ENCODE measurements around the gene PTPRB.

DNA sequence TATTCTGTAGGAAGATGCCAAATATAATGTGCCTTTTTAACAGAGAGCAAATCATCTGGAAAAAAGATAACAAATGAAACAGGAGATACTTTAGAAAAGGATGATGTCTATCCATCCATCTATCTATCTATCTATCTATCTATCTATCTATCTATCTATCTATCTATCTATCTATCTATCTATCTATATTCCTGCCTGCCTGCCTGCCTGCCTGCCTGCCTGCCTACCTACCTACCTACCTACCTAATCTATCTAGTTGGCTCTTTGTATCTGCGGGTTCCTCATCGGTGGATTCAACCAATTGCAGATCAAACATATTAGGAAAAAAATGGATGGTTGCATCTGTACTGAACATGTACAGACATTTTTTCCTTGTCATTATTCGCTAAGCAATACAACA is 11.0 kb downstream of the PTPRB start:
- TF ChIP-seq, protein P1, sequence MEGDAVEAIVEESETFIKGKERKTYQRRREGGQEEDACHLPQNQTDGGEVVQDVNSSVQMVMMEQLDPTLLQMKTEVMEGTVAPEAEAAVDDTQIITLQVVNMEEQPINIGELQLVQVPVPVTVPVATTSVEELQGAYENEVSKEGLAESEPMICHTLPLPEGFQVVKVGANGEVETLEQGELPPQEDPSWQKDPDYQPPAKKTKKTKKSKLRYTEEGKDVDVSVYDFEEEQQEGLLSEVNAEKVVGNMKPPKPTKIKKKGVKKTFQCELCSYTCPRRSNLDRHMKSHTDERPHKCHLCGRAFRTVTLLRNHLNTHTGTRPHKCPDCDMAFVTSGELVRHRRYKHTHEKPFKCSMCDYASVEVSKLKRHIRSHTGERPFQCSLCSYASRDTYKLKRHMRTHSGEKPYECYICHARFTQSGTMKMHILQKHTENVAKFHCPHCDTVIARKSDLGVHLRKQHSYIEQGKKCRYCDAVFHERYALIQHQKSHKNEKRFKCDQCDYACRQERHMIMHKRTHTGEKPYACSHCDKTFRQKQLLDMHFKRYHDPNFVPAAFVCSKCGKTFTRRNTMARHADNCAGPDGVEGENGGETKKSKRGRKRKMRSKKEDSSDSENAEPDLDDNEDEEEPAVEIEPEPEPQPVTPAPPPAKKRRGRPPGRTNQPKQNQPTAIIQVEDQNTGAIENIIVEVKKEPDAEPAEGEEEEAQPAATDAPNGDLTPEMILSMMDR (IDR thresholded peaks at IDR 0.05; ENCODE audit: control extremely low read depth in 1 of 3, insufficient read depth in 1 of 3, low read depth in 1 of 3, low read length in 3 of 3), result no peak
- TF ChIP-seq RFX5 (IDR thresholded peaks at IDR 0.05; ENCODE audit: borderline replicate concordance, low read depth, low read length) (no peak), SIN3A (conservative IDR thresholded peaks at IDR 0.05 in 1 of 2, IDR thresholded peaks at IDR 0.05 in 1 of 2; ENCODE audit: low read depth in 1 of 2, low read length in 2 of 2) (no peak), EZH2 (IDR thresholded peaks at IDR 0.05; ENCODE audit: low read depth, low read length, severe bottlenecking) (no peak), YY1 (IDR thresholded peaks at IDR 0.05; ENCODE audit: low read depth, low read length) (no peak), EGR1 (IDR thresholded peaks at IDR 0.05; ENCODE audit: borderline replicate concordance, low read depth, low read length) (no peak), HDAC2 (IDR thresholded peaks at IDR 0.05; ENCODE audit: borderline replicate concordance in 1 of 2, low read depth in 2 of 2, low read length in 2 of 2) (no peak), POLR2AphosphoS5 (IDR thresholded peaks at IDR 0.05; ENCODE audit: low read depth, low read length) (no peak)
- TF ChIP-seq, protein P2, sequence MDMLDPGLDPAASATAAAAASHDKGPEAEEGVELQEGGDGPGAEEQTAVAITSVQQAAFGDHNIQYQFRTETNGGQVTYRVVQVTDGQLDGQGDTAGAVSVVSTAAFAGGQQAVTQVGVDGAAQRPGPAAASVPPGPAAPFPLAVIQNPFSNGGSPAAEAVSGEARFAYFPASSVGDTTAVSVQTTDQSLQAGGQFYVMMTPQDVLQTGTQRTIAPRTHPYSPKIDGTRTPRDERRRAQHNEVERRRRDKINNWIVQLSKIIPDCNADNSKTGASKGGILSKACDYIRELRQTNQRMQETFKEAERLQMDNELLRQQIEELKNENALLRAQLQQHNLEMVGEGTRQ (IDR thresholded peaks at IDR 0.05; ENCODE audit: low read length), result no peak
- TF ChIP-seq, protein P3, sequence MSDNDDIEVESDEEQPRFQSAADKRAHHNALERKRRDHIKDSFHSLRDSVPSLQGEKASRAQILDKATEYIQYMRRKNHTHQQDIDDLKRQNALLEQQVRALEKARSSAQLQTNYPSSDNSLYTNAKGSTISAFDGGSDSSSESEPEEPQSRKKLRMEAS (IDR thresholded peaks at IDR 0.05), result no peak

Measured in H1 (cell line).